ENCODE data around the gene AFAP1.

Gene AFAP1

GRCh38 chr4:7863911-7864681 lies 75.6 kb downstream of the AFAP1 start:
- no peak for DNase-seq

GRCh38 chr4:7862561-7863192 lies 77.0 kb downstream of the AFAP1 start:
- DNase-seq: peak in 1 of 2 experiments; percentile 72

GRCh38 chr4:7861440-7861881 lies 78.2 kb downstream of the AFAP1 start:
- no peak for DNase-seq

GRCh38 chr4:7860600-7861163 lies 79.0 kb downstream of the AFAP1 start:
- peak; percentile 48 to 78 for DNase-seq

GRCh38 chr4:7859326-7859725 lies 80.3 kb downstream of the AFAP1 start:
- DNase-seq: no peak

GRCh38 chr4:7858498-7858897 lies 81.2 kb downstream of the AFAP1 start:
- DNase-seq: no peak

- DNase-seq: no peak
Measured at GRCh38 chr4:7857993-7858392, 81.7 kb downstream of the AFAP1 start.

- DNase-seq: peak in 1 of 2 experiments; percentile 60
Measured at GRCh38 chr4:7857238-7857701, 82.4 kb downstream of the AFAP1 start.

- DNase-seq: no peak
Measured at GRCh38 chr4:7855731-7856130, 83.9 kb downstream of the AFAP1 start.

GRCh38 chr4:7854697-7855370 lies 84.8 kb downstream of the AFAP1 start:
- no peak for DNase-seq

- peak in 1 of 2 experiments; percentile 37 for DNase-seq
Measured at GRCh38 chr4:7854216-7854615, 85.4 kb downstream of the AFAP1 start.

GRCh38 chr4:7853271-7853670 lies 86.4 kb downstream of the AFAP1 start:
- DNase-seq: no peak

- DNase-seq: no peak
Measured at GRCh38 chr4:7852568-7853185, 87.0 kb downstream of the AFAP1 start.

- no peak for DNase-seq
Measured at GRCh38 chr4:7850489-7850888, 89.2 kb downstream of the AFAP1 start.

GRCh38 chr4:7847206-7847605 lies 92.5 kb downstream of the AFAP1 start:
- no peak for DNase-seq

- peak in 1 of 2 experiments; percentile 67 for DNase-seq
Measured at GRCh38 chr4:7845493-7846128, 94.0 kb downstream of the AFAP1 start.

GRCh38 chr4:7844594-7844991 lies 95.1 kb downstream of the AFAP1 start:
- DNase-seq: no peak

GRCh38 chr4:7843831-7844593 lies 95.6 kb downstream of the AFAP1 start:
- DNase-seq: peak in 1 of 2 experiments; percentile 56

GRCh38 chr4:7842384-7843279 lies 97.0 kb downstream of the AFAP1 start:
- no peak for DNase-seq

GRCh38 chr4:7841894-7842293 lies 97.8 kb downstream of the AFAP1 start:
- no peak for DNase-seq
